NOMO-1 (cell line): ENCODE data around the gene EPN2.
A peak's percentile ranks its signal among the peaks of the same experiment; 100 is the strongest.

Experiments used
- DNase-seq, 2 experiments: peaks; one replicate each; lab custom pipeline; 2025; ENCODE audit not compliant: unreplicated experiment in 2 of 2; lab: John Stamatoyannopoulos, UW

EPN2 gene

DNA sequence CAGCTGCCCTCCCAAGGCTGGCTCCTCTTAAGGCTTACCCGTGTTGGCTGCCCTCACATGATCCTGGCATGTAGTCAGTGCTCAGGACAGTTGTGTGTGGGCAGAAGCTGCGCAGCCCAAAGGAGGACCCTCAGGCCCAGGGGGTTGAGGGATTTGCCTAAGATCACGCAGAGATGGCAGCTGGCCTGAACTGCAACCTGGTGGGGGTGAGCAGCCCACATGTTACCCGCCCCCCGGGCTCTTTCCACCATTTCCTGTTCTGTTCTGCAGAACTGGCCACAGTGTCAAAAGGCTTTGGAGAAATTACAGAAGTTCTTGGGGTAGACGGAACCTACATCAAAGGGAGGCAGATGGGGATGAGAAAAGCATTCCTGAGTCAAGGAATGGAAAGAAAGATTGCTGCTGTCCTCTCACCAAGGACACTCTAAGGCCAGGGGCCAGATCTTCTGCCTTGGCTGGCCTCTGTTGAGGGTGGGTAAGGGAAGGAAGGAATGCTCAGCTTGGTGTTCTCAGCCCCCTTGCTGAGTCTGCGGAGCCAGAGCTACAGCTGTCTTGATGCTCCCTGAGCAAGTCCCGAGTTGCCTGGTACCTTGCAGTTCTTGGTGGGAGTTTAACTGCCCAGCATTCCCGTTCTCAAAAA is 53.0 kb downstream of the EPN2 start:
- peak; percentile 41 to 53 for DNase-seq

GRCh38 chr17:19291646-19292376 is 54.6 kb downstream of the EPN2 start:
- no peak for DNase-seq

GRCh38 chr17:19292377-19292711 is 55.2 kb downstream of the EPN2 start:
- DNase-seq = no peak

GRCh38 chr17:19294443-19294842 is 57.3 kb downstream of the EPN2 start:
- no peak for DNase-seq

DNA sequence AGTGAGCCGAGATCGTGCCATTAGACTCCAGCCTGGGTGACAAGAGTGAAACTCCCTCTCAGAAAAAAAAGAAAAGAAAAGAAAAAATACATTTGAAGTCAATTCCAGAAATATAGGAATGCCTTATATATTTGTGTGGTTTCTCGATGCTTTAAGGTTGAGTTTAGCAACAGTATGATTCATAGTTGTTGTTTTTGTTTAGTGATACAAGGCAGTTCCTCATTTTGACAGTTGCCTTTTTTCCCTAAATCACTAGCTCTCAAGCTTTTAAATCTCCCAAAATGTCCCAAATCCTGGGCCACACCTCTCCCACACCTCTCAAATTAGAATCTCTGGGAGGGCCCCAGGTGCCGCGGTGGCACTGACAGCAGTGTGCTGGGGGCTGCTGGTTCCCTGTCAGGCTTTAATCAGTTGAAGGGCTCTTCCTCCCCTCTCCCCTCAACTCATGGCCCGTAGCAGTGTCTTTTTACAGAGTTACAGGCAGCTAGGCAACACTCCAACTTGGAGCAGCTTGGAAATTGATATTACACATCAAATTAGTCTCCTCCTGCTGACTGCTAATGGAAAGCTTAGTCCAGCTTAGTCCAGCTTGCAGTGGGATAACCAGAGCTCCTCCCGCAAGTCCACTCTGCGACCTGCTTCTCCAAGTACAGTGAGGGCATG is 58.4 kb downstream of the EPN2 start:
- DNase-seq = no peak

DNA sequence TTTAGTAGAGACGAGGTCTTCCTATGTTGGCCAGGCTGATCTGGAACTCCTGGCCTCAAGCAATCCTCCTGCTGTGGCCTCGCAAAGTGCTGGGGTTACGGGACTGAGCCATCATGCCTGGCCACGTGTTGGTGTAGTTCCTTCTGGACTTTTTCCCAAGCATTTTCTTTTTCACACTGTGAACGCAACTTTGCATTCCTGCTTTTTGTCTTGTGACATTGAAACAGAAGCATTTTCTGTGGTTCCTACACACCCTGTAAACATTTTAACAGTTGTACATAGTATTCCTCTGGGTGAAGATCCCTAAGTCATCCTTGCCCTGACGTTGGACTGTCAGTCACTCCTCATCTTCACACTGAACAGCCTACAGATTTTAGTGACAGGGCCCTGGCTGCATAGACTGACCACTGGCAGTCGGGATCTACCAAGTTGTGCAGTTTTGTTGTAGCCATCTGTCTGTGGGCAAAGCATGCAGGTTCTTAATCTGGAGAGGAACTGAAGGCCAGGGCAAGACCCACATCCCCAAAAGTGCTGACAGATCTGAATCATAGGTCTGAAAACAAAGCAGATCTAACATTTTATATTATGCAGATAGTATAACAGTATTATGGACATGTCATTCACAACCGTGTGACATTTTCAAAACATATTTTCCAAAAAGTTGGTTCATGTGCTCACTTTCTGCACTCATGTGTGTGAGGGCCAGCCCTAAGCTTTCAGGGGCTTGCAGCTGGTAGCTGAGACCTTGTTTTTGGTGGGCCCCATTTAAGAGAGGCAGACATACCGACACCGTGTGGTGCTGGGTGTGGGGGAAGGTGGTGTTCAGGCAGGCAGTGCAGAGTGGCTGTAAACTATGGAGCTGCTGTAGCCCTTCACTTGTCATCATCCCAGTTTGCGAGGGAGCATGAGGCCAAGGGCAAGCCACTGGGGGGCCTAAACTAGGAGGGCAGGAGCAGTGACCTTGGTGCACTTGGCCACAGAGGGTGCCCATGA is 59.9 kb downstream of the EPN2 start:
- no peak for DNase-seq

GRCh38 chr17:19298569-19299213 is 61.5 kb downstream of the EPN2 start:
- DNase-seq = no peak

GRCh38 chr17:19299214-19299747 is 62.1 kb downstream of the EPN2 start:
- no peak for DNase-seq

- DNase-seq = no peak
Observed at GRCh38 chr17:19299866-19300265, 62.7 kb downstream of the EPN2 start.

DNA sequence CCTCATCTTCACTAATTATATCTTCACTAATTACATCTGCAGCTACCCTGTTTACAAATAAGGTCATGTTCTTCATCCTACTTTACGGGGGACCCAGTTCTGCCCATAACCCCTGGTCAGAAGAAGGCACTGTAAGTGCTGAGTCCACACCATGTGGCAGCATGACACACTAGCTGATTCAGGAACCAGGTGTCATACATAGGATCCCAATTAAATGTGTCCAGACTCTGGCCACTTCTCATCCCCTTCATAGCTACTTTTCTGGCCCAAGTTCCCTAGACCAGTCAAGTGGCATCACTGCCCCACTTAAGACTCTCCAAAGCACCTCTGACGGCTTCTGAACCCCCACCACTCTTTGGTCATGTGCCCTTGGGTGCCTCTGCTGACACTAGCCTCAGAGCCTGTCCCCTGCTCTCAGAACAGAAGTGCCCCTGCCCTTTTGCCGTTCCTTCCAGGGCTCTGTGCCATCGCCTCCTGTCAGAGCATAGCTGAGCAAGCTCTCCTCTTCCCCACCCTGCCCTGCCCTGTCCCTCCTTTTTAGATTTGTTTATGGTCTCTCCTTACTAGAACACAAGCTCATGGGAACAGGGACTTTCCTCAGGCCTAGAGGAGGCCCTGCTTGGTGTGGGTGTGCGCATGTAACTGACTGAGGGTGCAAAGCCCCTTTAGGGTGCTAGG is 64.2 kb downstream of the EPN2 start:
- DNase-seq = no peak

DNA sequence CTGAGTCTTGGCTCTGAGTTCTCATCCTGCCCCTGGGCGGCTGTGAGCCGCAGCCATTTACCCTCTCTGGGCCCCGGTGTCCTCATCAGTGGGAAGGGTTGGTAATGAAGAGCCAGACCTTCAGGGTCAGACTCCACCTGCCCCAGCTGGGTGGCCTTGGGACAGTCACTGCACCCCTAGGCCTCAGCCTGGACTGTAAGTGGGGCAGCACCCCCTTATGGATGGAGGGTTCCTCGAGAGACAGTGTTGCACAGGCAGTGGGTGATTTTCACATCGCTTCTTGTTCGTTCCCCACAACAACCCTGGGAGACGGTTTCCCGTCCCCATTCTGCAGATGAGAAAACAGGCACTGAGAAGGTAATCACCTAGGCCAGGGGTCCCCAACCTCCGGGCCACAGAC is 64.8 kb downstream of the EPN2 start:
- no peak for DNase-seq

DNA sequence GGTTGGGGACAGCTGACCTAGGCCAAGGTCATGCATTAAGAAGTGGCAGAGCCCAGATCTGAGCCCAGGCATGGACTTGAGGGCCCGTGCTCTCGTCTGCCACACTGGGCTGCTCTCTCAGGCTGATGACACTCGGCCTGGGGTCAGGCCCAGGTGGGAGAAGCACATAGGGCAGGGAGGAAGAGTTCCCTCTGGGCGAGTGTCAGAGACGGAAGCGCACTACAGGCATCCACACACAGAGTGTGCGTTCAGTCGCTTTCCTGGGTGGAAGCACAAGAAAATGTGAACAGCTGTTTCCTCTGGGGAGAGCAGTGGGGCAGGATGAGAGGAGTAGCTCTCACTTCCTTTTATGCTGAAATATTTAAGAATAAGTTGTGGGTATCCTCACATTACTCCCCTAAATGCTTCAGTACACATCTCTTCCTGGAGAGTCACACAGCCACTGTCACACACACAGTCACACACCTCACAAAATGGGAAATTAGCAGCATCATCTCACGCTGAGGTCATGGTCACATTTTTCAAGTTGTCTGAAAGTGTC is 65.7 kb downstream of the EPN2 start:
- peak in 1 of 2 experiments; percentile 53 for DNase-seq

DNA sequence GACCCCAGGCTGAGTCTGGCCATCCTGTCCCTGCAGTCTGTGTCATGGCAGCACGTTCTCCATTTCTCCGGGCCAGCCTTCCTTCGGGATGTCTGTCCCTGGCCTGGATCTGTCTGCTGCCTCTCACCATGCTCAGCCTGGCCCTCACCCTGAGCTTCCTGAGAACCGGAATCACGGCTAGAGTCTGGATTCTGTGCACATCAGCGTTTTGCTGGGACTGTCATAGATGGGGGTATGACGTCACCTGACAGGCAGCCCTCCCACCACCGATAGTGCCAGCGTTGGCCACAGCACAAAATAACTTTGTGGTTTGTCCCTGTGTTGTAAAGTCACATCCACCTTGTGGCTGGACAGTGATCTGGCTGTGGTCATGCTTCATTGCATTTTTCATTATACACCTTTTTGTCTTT is 66.2 kb downstream of the EPN2 start:
- DNase-seq = no peak

GRCh38 chr17:19304209-19304608 is 67.0 kb downstream of the EPN2 start:
- peak; percentile 78 to 92 for DNase-seq

GRCh38 chr17:19304751-19305150 is 67.6 kb downstream of the EPN2 start:
- no peak for DNase-seq

GRCh38 chr17:19305256-19305655 is 68.1 kb downstream of the EPN2 start:
- no peak for DNase-seq

- DNase-seq = no peak
Observed at GRCh38 chr17:19305761-19306159, 68.6 kb downstream of the EPN2 start.

GRCh38 chr17:19306160-19307111 is 69.3 kb downstream of the EPN2 start:
- DNase-seq = peak; percentile 15 to 77
